ENCODE data around the gene PTS. TPM values are rescaled to one million over a fixed set of nuclear protein-coding genes. Genes with fewer than 3 reads are reported as not detected.

The PTS gene
- total RNA-seq, 2 experiments from 2014 or later = 22.6 to 37.8 TPM

- POLR2A ChIA-PET = no interaction called here
- no TSS peak for BruUV-seq (replicated peaks)
- no peaks in the 10 kb centered on the region for H3K36me3 ChIP-seq (ENCODE audit: insufficient read depth, low read length)
These were observed 29.0 kb downstream of the PTS start for GRCh38 chr11:112255067-112255720.

GRCh38 chr11:112260490-112260889, 34.3 kb downstream of the PTS start, which contains the start of gene PLET1:
PLET1 (minus strand) TSS chr11:112260860; CDS start chr11:112260589, 271 bp downstream.
- no peak within 1 kb of the TSS for H2AFZ ChIP-seq (ENCODE audit: low read length)
- no peak within 1 kb of the TSS for H3K4me2 ChIP-seq (ENCODE audit: low read length)
- ChIA-PET POLR2A (no interaction called here), CTCF (ENCODE audit: unreplicated experiment) (no interaction called here)
- H3K9me2 ChIP-seq (ENCODE audit: insufficient read depth, low read length) = no peaks in the 10 kb centered on the region
- H3K9me3 ChIP-seq (ENCODE audit: low read length) = no peaks in the 10 kb centered on the region
- no peaks in the 10 kb centered on the region for H3K79me2 ChIP-seq (ENCODE audit: insufficient read depth, low read depth, low read length)
- BruUV-seq (replicated peaks) = no TSS peak
- TF ChIP-seq EZH2phosphoT487 (IDR thresholded peaks at IDR 0.05; ENCODE audit: borderline replicate concordance, low read depth, low read length) (no peak), CTCF (conservative IDR thresholded peaks at IDR 0.05; ENCODE audit: low read length) (no peak)
- H4K20me1 ChIP-seq (ENCODE audit: insufficient read depth, low read length) = no peaks in the 10 kb centered on the region
- no peak within 1 kb of the TSS for H3K4me3 ChIP-seq (ENCODE audit: low read depth, low read length, poor library complexity, severe bottlenecking)
- DNase-seq (ENCODE audit: low spot score) = no peak
- no peak within 1 kb of the TSS for H3K27ac ChIP-seq (ENCODE audit: low read depth, low read length, poor library complexity, severe bottlenecking)
- H3K4me1 ChIP-seq (ENCODE audit: insufficient read depth, low read length, poor library complexity, severe bottlenecking) = no peaks in the 10 kb centered on the region
- no peaks in the 10 kb centered on the region for H3K36me3 ChIP-seq (ENCODE audit: insufficient read depth, low read length)
- intact Hi-C loops (cut with micrococcal nuclease; ENCODE audit: unreplicated experiment) = no loop called here

More at GRCh38 chr11:112255067-112255720, 29.0 kb downstream of the PTS start:
- H3K4me1 ChIP-seq (ENCODE audit: insufficient read depth, low read length, poor library complexity, severe bottlenecking) = no peaks in the 10 kb centered on the region
- H4K20me1 ChIP-seq (ENCODE audit: insufficient read depth, low read length) = no peaks in the 10 kb centered on the region
- no peaks in the 10 kb centered on the region for H3K9me2 ChIP-seq (ENCODE audit: insufficient read depth, low read length)
- TF ChIP-seq EZH2phosphoT487 (IDR thresholded peaks at IDR 0.05; ENCODE audit: borderline replicate concordance, low read depth, low read length) = no peak
- no peak for TF ChIP-seq CTCF (conservative IDR thresholded peaks at IDR 0.05; ENCODE audit: low read length)
- no peak overlapping the region for H3K27ac ChIP-seq (ENCODE audit: low read depth, low read length, poor library complexity, severe bottlenecking)
- CTCF ChIA-PET (ENCODE audit: unreplicated experiment) = interaction anchor here (0.6 kb wide), 1 partner anchor 665 kb away, joined by 3 read pairs; no protein-coding TSS in a partner anchor
- no peaks in the 10 kb centered on the region for H3K79me2 ChIP-seq (ENCODE audit: insufficient read depth, low read depth, low read length)
- H2AFZ ChIP-seq (ENCODE audit: low read length) = no peak overlapping the region
- intact Hi-C loops (cut with micrococcal nuclease; ENCODE audit: unreplicated experiment) = no loop called here
- H3K4me3 ChIP-seq (ENCODE audit: low read depth, low read length, poor library complexity, severe bottlenecking) = no peak overlapping the region
- no peak for DNase-seq (ENCODE audit: low spot score)
- H3K4me2 ChIP-seq (ENCODE audit: low read length) = no peak overlapping the region
- no peaks in the 10 kb centered on the region for H3K9me3 ChIP-seq (ENCODE audit: low read length)

- Histone ChIP-seq H3K79me2 (ENCODE audit: insufficient read depth, low read depth, low read length) (no peaks in the 10 kb centered on the region), H3K4me2 (ENCODE audit: low read length) (no peak overlapping the region), H3K4me3 (ENCODE audit: low read depth, low read length, poor library complexity, severe bottlenecking) (no peak overlapping the region), H3K4me1 (ENCODE audit: insufficient read depth, low read length, poor library complexity, severe bottlenecking) (no peaks in the 10 kb centered on the region), H3K9me3 (ENCODE audit: low read length) (no peaks in the 10 kb centered on the region), H3K27ac (ENCODE audit: low read depth, low read length, poor library complexity, severe bottlenecking) (no peak overlapping the region), H3K9me2 (ENCODE audit: insufficient read depth, low read length) (no peaks in the 10 kb centered on the region), H3K36me3 (ENCODE audit: insufficient read depth, low read length) (no peaks in the 10 kb centered on the region), H2AFZ (ENCODE audit: low read length) (no peak overlapping the region), H4K20me1 (ENCODE audit: insufficient read depth, low read length) (no peaks in the 10 kb centered on the region)
- intact Hi-C loops (cut with micrococcal nuclease; ENCODE audit: unreplicated experiment) = no loop called here
- TF ChIP-seq CTCF (conservative IDR thresholded peaks at IDR 0.05; ENCODE audit: low read length) (no peak), EZH2phosphoT487 (IDR thresholded peaks at IDR 0.05; ENCODE audit: borderline replicate concordance, low read depth, low read length) (no peak)
- ChIA-PET POLR2A (no interaction called here), CTCF (ENCODE audit: unreplicated experiment) (interaction anchor here (0.7 kb wide), 1 partner anchor 1024 kb away, joined by 3 read pairs; no protein-coding TSS in a partner anchor)
- no TSS peak for BruUV-seq (replicated peaks)
- no peak for DNase-seq (ENCODE audit: low spot score)
These were observed 39.6 kb downstream of the PTS start for GRCh38 chr11:112265659-112266409.

Data from OCI-LY7 (cell line).